B cell (primary cell): ENCODE measurements around the gene PHACTR3. TPM values are rescaled to one million over a fixed set of nuclear protein-coding genes. Genes with fewer than 3 reads are reported as not detected.

Experiments
- ATAC-seq: fragments of 200-7000 bp; cut with Tn5 transposase; one replicate; pipeline ENCODE4 v1.10.0; 2021; ENCODE audit warnings: low read depth, mild to moderate bottlenecking, moderate number of reproducible peaks, moderate library complexity
- CTCF ChIA-PET: fragments of 350-600 bp; sonication (Branson Sonifier 250); formaldehyde crosslinking; loops from one replicate; lab custom pipeline; 2021; ENCODE audit warnings: antibody characterized with exemption, inconsistent platforms; lab: Charles Lee
- POLR2A ChIA-PET: fragments of 350-600 bp; sonication (Branson Sonifier 250); formaldehyde crosslinking; loops from one replicate; lab custom pipeline; 2021; ENCODE audit warnings: antibody characterized with exemption; lab: Charles Lee
- DNase-seq: peaks from one replicate; pipeline ENCODE4 v3.0.0; 2013
- H2AFZ ChIP-seq: 2 replicates; pipeline ENCODE4 v1.6.1; 2012; ENCODE audit warnings: mild to moderate bottlenecking, low read depth, low read length; ENCODE audit not compliant: insufficient read depth, poor library complexity, severe bottlenecking
- H3K27ac ChIP-seq, 2 donors: 1 replicate in 1 of 2; 2 replicates in 1 of 2; pipeline ENCODE4 v1.5.1; 2012 to 2013; ENCODE audit warnings: low read length in 2 of 2, mild to moderate bottlenecking in 2 of 2, moderate library complexity in 1 of 2
- H3K27me3 ChIP-seq, 4 experiments: fragments of 200-600 bp in 1 of 4; sonication (generic) in 1 of 4; replicated peaks in 1 of 4; 1 replicate in 2 of 4; 2 replicates in 2 of 4; pipeline versions ENCODE4 v1.6.1 to v1.7.0; 2013 to 2016; ENCODE audit warnings: low read length in 3 of 4, mild to moderate bottlenecking in 2 of 4, mixed read lengths in 1 of 4, moderate library complexity in 1 of 4; ENCODE audit not compliant: insufficient read depth in 4 of 4, control insufficient read depth in 3 of 4; ENCODE audit errors: control extremely low read depth in 1 of 4
- H3K36me3 ChIP-seq, 2 experiments: replicated peaks in 1 of 2; 1 replicate in 1 of 2; 2 replicates in 1 of 2; pipeline versions ENCODE4 v1.6.1 to v1.7.1; 2013; ENCODE audit warnings: low read length in 1 of 2; ENCODE audit not compliant: insufficient read depth in 2 of 2, control insufficient read depth in 1 of 2; ENCODE audit errors: control extremely low read depth in 1 of 2, extremely low read depth in 1 of 2
- H3K4me1 ChIP-seq, 2 donors: fragments of 200-600 bp in 1 of 2; sonication (generic) in 1 of 2; 1 replicate in 1 of 2; 2 replicates in 1 of 2; pipeline versions ENCODE4 v1.5.1 to v1.6.1; 2013 to 2017; ENCODE audit warnings: low read length in 2 of 2; ENCODE audit not compliant: control insufficient read depth in 2 of 2, insufficient read depth in 2 of 2
- H3K4me2 ChIP-seq: replicated peaks from 2 replicates; pipeline ENCODE3; 2012; ENCODE audit warnings: mild to moderate bottlenecking, low read depth, low read length; ENCODE audit not compliant: poor library complexity, severe bottlenecking
- H3K4me3 ChIP-seq, 5 experiments: fragments of 200-600 bp in 1 of 5; sonication (generic) in 1 of 5; 1 replicate in 3 of 5; 2 replicates in 2 of 5; pipeline versions ENCODE4 v1.5.1 to v1.7.0; 2011 to 2016; ENCODE audit warnings: low read length in 4 of 5, mild to moderate bottlenecking in 4 of 5, low read depth in 2 of 5, control low read depth in 1 of 5, moderate library complexity in 1 of 5; ENCODE audit not compliant: insufficient read depth in 1 of 5; ENCODE audit errors: control extremely low read depth in 1 of 5, extremely low read depth in 1 of 5
- H3K79me2 ChIP-seq: fragments of 200-600 bp; sonication (generic); one replicate; pipeline ENCODE4 v1.6.0; 2016; ENCODE audit warnings: low read length; ENCODE audit not compliant: control insufficient read depth, insufficient read depth
- H3K9ac ChIP-seq: fragments of 200-600 bp; sonication (generic); 2 replicates; pipeline ENCODE4 v1.6.1; 2017; ENCODE audit warnings: mild to moderate bottlenecking, low read length, moderate library complexity
- H3K9me3 ChIP-seq, 3 donors: one replicate each; pipeline versions ENCODE4 v1.6.1 to v1.7.1; 2013; ENCODE audit warnings: low read length in 2 of 3; ENCODE audit not compliant: control insufficient read depth in 2 of 3, insufficient read depth in 1 of 3; ENCODE audit errors: control extremely low read depth in 1 of 3
- H4K20me1 ChIP-seq: 2 replicates; pipeline ENCODE4 v1.6.0; 2012; ENCODE audit warnings: mild to moderate bottlenecking, low read length; ENCODE audit not compliant: insufficient read depth, control insufficient read depth, poor library complexity, severe bottlenecking
- H3K27ac Mint-ChIP-seq: one replicate; pipeline ENCODE4 v1.8.0; 2021; ENCODE audit warnings: mixed read lengths
- H3K27me3 Mint-ChIP-seq: one replicate; pipeline ENCODE4 v1.8.0; 2021; ENCODE audit warnings: mixed read lengths
- H3K4me1 Mint-ChIP-seq: one replicate; pipeline ENCODE4 v1.8.0; 2021; ENCODE audit warnings: mixed read lengths
- H3K4me3 Mint-ChIP-seq: one replicate; pipeline ENCODE4 v1.8.0; 2021; ENCODE audit warnings: mixed read lengths
- H3K9me3 Mint-ChIP-seq: one replicate; pipeline ENCODE4 v1.8.0; 2022; ENCODE audit warnings: mixed read lengths; ENCODE audit not compliant: insufficient read depth
- EZH2 ChIP-seq: IDR thresholded peaks from 2 replicates; pipeline ENCODE4 v1.6.1; 2012; ENCODE audit warnings: borderline replicate concordance, low read depth, mild to moderate bottlenecking, moderate library complexity, low read length; ENCODE audit not compliant: insufficient read depth, poor library complexity, severe bottlenecking
- WGBS: methylation state at CpG from one replicate; pipeline ENCODE4 v1.1.5; 2013; ENCODE audit warnings: missing lambda C conversion rate; ENCODE audit not compliant: insufficient coverage; 5-methylcytosine and 5-hydroxymethylcytosine counted together
- intact Hi-C: fragments of 100-400 bp; cut with micrococcal nuclease; formaldehyde crosslinking; loops from one replicate; pipeline ENCODE4 v1.10.0; 2022
- polyA plus RNA-seq: library from polyadenylated mRNA; depleted of rRNA; stranded (reverse); fragments of >200 nt; gene quantifications from 2 replicates; pipeline ENCODE4 v1.2.3, GENCODE V29; 2012
- total RNA-seq, 2 donors: library from RNA; stranded (reverse); fragments of 120-200 nt in 1 of 2; gene quantifications; 1 replicate in 1 of 2; 2 replicates in 1 of 2; pipeline versions ENCODE4 v1.2.3 to v1.2.4, GENCODE V29; 2013 to 2022
- TF ChIP-seq, protein P1 (sequence below): fragments of 200-600 bp; IDR thresholded peaks from one replicate; pipeline ENCODE4 v1.8.0; 2022; ENCODE audit warnings: antibody characterized with exemption, mild to moderate bottlenecking

PHACTR3 gene
- total and polyA plus RNA-seq, 2 donors (not counting 1 experiment from before 2014, with no cell fraction given), result not detected

DNA sequence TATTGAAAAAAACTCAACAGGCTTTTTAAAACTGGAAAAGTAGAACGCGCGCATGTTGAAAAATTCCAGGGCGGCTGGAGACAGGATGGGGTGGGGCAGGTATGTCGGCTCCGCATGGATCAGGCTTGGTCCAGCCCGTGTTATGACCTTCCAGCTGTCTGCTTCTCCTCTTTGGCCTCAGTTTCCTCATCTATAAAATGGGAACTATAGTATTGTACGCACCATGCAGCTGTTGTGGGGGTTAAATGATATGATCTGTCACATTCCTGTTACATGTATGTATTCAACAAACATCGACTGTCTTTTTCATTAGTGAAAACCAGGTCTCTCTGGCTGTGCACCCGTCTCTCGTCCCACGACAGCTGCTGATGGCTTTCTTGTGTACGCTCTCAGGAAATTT lies 18.8 kb downstream of the PHACTR3 start:
- no peak for DNase-seq
- no peak overlapping the region for H3K27ac Mint-ChIP-seq
- intact Hi-C loops, result no loop called here
- H3K9me3 Mint-ChIP-seq, result no peaks in the 10 kb centered on the region
- no peaks in the 10 kb centered on the region for H3K79me2 ChIP-seq
- POLR2A ChIA-PET, result no interaction called here
- H3K9me3 ChIP-seq, result peaks cover 0 to 9% (median 0%) of the 10 kb centered on the region in 3 donors
- H3K4me1 Mint-ChIP-seq, result no peaks in the 10 kb centered on the region
- H3K4me3 Mint-ChIP-seq, result no peak overlapping the region
- ATAC-seq, result no peak
- peaks cover 14% of the 10 kb centered on the region for H3K27me3 Mint-ChIP-seq
- no peak overlapping the region for H3K4me3 ChIP-seq
- H2AFZ ChIP-seq, result no peak overlapping the region
- no peak overlapping the region for H3K4me2 ChIP-seq
- no peaks in the 10 kb centered on the region for H3K27me3 ChIP-seq
- WGBS, result 87% methylated on average over 12 of the region's 13 CpGs
- H3K4me1 ChIP-seq, result no peaks in the 10 kb centered on the region
- TF ChIP-seq EZH2, result no peak
- TF ChIP-seq, protein P1, sequence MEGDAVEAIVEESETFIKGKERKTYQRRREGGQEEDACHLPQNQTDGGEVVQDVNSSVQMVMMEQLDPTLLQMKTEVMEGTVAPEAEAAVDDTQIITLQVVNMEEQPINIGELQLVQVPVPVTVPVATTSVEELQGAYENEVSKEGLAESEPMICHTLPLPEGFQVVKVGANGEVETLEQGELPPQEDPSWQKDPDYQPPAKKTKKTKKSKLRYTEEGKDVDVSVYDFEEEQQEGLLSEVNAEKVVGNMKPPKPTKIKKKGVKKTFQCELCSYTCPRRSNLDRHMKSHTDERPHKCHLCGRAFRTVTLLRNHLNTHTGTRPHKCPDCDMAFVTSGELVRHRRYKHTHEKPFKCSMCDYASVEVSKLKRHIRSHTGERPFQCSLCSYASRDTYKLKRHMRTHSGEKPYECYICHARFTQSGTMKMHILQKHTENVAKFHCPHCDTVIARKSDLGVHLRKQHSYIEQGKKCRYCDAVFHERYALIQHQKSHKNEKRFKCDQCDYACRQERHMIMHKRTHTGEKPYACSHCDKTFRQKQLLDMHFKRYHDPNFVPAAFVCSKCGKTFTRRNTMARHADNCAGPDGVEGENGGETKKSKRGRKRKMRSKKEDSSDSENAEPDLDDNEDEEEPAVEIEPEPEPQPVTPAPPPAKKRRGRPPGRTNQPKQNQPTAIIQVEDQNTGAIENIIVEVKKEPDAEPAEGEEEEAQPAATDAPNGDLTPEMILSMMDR, result no peak
- H3K9ac ChIP-seq, result no peak overlapping the region
- no peaks in the 10 kb centered on the region for H3K36me3 ChIP-seq
- no peaks in the 10 kb centered on the region for H4K20me1 ChIP-seq
- H3K27ac ChIP-seq, result no peak overlapping the region
- CTCF ChIA-PET, result no interaction called here

DNA sequence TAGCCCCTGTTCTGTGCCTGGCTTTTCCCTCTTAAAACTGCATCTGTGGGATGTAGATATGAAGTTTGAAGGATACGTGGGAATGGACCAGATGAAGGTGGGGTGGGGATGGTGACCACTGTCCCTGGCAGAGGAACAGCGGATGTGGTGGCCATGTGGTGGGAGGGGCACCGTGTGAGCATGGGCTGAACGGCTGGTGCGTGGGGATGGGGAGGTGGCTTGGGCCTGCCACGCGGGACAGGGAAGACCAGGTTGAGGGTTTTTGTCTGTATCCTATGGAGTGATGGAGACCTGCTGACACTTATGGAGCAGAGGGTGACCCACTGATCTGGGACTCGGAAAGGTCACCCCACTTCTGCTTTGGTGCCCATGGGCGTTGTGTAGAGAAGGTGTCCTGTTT lies 19.2 kb downstream of the PHACTR3 start:
- Histone ChIP-seq H3K79me2 (no peaks in the 10 kb centered on the region), H2AFZ (no peak overlapping the region), H3K4me3 (no peak overlapping the region), H3K4me2 (no peak overlapping the region), H3K9ac (no peak overlapping the region), H3K27me3 (no peaks in the 10 kb centered on the region), H3K27ac (no peak overlapping the region), H3K36me3 (no peaks in the 10 kb centered on the region), H3K4me1 (no peaks in the 10 kb centered on the region), H4K20me1 (no peaks in the 10 kb centered on the region), H3K9me3 (peaks cover 0 to 9% (median 0%) of the 10 kb centered on the region in 3 donors)
- WGBS, result 84% methylated on average over 9 of the region's 9 CpGs
- H3K9me3 Mint-ChIP-seq, result no peaks in the 10 kb centered on the region
- H3K27ac Mint-ChIP-seq, result no peak overlapping the region
- peaks cover 14% of the 10 kb centered on the region for H3K27me3 Mint-ChIP-seq
- intact Hi-C loops, result no loop called here
- TF ChIP-seq, protein P1, result no peak
- TF ChIP-seq EZH2, result no peak
- DNase-seq, result no peak
- H3K4me3 Mint-ChIP-seq, result no peak overlapping the region
- no peaks in the 10 kb centered on the region for H3K4me1 Mint-ChIP-seq
- ChIA-PET CTCF (no interaction called here), POLR2A (no interaction called here)
- no peak for ATAC-seq
